HG03439 (cell line): ENCODE data around the gene RPH3AL.
"Not testable (repeated sequence)": the region's sequence is repeated elsewhere in the genome, so short reads cannot be mapped to it uniquely, and the experiment has no call there.

ENCODE experiments used
- ATAC-seq: cut with Tn5 transposase; IDR thresholded peaks from one replicate; pipeline ENCODE4 v1.9.1; 2021; ENCODE audit warnings: mild to moderate bottlenecking, moderate library complexity; ENCODE audit not compliant: unreplicated experiment

Gene RPH3AL

DNA sequence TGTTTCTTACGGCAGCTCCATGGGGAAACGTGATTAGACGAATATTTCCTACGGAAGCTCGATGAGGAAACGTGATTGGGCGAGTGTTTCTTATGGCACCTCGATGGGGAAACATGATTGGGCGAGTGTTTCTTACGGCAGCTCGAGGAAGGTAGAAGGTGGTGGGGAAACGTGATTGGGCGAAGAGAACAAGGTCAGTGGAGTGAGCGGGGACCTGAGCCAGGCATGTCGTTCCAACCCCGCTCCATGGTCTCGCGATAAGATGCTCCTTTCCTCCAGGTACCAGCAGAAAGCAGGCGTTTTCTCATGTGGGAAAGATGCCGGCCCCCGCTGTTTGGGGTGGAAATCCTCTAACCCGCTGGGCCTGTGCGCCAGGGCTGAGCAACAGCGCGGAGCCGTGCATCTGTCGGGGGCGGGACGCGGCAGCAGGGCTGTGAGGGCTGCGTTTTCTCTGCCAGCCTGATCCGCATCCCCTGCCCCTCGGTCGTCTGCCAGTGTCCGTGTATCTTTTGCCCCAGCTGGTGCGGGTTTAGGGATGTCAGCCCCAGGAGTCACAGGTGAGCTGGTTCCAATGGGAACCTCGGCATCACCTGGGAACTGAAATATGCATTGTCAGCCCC lies 145.6 kb downstream of the RPH3AL start:
- no peak for ATAC-seq

DNA sequence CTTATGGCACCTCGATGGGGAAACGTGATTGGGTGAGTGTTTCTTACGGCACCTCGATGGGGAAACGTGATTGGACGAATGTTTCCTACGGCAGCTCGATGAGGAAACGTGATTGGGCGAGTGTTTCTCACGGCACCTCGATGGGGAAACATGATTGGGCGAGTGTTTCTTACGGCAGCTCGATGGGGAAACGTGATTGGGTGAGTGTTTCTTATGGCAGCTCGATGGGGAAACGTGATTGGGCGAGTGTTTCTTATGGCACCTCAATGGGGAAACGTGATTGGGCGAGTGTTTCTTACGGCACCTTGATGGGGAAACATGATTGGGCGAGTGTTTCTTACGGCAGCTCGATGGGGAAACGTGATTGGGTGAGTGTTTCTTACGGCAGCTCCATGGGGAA lies 146.1 kb downstream of the RPH3AL start:
- ATAC-seq: not testable (repeated sequence)

DNA sequence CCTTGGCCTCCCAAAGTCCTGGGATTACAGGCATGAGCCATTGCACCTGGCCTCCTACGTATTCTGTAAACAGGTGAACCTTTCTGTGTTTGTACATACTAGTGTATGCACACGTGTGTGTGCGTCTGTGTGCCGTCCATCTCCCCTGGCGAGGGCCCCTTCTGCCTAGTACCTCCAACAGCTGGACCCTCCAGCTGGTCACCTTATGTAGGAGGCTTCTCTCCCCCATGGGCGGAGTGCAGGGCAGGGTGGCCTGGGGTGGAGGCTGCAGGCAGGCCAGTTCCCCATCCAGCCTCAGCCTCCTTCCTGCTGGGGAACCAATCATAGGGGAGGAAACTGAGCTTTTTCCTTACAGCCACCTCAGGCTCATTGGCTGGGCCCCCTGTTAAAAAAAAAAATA lies 146.8 kb downstream of the RPH3AL start:
- no peak for ATAC-seq

DNA sequence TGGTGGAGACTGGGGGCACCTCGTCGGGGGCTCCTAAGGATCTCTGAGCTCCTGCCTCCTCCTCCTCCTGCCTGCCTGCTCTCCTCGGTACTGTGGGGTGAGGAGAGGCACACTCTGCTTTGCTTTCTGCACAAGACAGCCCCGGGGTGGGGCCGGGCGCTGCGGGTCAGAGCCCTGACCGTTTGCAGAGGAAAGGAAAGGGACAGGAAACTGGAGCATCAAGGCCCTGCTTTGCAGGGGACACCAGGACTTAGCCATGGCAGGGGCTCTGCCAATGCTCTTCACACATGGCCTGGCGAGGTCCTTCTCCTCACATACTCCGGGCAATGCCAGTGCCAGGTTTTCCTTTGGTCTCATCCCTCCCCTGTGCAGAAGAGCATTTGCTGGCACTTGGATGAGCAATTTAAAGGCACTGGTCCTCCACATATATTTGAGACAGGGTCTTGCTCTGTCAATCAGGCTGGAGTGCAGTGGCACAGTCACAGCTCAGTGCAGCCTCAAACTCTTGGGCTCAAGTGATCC lies 147.4 kb downstream of the RPH3AL start:
- ATAC-seq: no peak

DNA sequence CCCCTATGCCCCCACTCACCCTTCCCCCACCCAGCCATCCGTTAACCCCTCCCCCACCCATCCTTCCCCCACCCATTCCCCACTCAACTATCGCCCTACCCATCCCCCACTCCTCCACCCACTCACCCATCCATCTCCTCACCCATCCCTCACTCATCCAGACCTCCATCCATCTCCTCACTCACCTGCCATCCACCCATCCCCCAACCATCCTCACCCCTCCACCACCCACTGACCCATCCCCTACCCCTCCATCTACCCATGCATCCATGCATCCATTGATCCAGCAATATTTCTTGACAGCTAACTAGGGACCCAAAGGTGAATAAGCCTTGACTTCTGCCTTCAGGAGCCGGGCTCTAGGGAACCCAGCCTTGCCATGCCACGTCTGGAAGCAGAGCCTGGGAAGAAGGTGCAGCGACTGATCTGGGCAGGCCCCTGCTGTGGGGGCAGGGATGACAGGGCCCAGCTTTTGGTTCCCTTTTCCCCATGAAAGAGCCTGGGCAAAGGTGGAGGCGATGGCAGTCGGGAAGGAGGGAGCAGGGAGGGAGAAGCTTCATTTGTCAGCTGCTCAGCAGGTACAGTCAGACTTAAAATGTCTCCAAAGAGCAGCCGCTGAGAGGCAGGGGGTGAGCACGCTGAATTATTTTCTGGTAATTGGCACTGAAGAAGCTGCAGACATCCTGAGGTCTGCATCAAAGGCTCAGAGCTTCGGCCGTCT lies 148.0 kb downstream of the RPH3AL start:
- no peak for ATAC-seq

DNA sequence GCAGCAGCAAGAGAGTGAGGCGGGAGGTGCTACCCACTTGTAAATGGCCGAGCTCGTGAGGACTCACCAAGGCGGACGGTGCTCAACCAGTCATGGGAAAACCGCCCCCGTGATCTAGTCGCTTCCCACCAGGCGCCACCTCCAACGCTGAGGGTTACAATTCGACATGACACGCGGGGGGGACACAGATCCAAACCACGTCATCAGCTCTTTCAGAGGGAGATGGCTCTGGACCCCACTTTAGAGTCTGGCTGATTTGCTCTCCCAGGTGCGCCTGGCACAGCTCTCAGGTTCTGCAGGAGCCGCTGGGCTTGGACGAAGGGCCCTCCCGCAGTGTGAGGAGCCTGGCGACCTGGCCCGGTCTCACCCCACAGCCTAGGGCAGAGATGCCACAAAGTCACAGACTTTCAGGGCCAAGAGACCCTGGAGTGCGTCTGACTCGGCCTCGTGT lies 150.1 kb downstream of the RPH3AL start:
- ATAC-seq: no peak

- ATAC-seq: not testable (repeated sequence)
Observed at GRCh38 chr17:201736-202135, 150.9 kb downstream of the RPH3AL start.

GRCh38 chr17:201257-201656 lies 151.3 kb downstream of the RPH3AL start:
- not testable (repeated sequence) for ATAC-seq

DNA sequence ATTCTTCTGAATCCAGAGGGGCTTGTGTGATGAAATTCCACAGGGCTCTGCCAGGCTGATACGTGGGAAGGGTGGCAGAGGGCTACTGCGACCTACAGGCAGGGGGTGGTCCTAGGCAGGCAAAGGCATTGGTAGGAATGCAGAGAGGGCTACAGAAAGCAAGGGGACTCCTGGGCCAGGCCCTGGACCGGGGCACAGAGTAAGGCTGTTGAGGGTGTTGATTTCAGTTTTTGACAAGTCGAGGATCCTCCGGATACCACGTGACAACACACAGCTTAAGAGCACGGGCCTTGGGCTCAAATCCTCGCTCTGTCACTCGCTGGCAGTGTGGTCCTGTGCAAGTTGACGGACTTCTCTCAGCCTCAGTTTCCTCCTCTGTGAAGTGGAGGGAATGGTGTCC lies 152.0 kb downstream of the RPH3AL start:
- no peak for ATAC-seq

- no peak for ATAC-seq
Observed at GRCh38 chr17:199806-200545, 152.6 kb downstream of the RPH3AL start.

DNA sequence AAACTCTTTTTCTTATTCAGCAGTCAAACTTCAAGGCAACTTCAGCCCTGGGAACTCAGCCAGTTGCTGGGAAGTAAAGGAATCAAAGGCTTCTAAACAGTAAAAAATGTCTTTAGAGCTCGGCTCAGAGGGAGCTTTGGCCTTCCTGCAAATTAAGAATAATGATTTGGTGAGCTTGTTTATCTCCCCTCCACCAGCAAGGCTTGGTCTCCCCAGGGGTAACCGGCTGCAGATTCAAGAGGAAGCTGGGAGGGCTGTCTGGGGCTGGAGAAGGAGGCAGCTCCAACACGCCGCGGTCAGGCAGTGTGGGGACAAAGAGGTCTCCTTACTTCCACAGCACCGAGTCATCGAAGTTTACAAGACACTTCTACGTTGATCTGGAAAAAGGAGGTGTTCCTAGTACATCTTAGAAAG lies 153.4 kb downstream of the RPH3AL start:
- ATAC-seq: no peak

- ATAC-seq: not testable (repeated sequence)
Observed at GRCh38 chr17:198225-198624, 154.4 kb downstream of the RPH3AL start.

GRCh38 chr17:197352-197751 lies 155.3 kb downstream of the RPH3AL start:
- ATAC-seq: no peak

- ATAC-seq: no peak
Observed at GRCh38 chr17:194828-195602, 157.6 kb downstream of the RPH3AL start.

DNA sequence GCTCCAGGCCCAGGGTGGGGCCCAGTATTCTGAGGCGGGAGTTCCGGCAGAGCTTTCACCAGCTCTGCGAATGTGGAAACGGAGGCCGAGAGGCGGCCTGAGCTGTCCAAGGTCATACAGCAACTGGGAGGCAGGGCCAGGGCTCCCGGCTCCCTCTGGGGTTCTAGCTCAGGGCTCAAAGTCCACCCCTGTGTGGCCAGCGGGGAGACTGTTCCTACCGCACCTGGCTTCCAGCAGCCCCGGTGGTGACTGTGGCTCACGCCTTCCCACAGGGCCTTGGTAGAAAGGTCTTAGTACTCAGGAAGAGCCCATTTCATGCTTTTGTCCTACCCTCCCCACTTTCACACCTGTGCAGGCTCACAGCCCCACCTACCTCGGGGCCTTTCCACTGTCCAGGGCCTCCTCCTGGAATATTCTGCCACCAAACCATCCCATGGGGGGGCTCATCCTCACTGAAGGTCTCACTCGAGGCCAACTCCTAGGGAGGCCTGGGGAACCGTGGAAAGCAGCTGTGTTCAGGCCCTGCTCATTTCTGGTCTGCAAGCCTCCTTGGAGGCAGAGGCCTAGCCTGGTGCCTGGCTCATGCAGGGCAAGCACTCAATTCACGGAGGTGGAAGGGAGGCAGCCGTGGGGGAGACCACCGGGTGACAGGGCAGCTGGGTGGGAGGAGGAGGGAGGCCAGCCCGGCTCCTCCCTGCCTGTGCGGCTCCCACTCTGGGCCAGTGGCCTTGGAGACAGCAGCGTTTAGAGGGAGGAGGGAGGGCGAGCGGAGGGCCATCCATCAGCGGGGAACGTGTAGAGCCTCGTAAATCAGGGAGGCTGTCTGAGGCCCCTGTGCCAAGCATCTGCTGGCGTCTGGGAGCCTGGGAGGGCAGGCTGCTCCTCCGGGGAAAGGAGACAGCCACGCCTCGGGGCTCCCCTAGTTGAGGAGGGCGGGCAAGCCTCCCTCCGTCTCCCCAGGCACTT lies 158.5 kb downstream of the RPH3AL start:
- ATAC-seq: no peak

GRCh38 chr17:193426-193810 lies 159.2 kb downstream of the RPH3AL start:
- ATAC-seq: no peak

- ATAC-seq: no peak
Observed at GRCh38 chr17:192666-193425, 159.8 kb downstream of the RPH3AL start.

GRCh38 chr17:189444-189843 lies 163.2 kb downstream of the RPH3AL start:
- no peak for ATAC-seq

- no peak for ATAC-seq
Observed at GRCh38 chr17:187130-187529, 165.5 kb downstream of the RPH3AL start.
